Measurements from ENCODE around the gene SEMA5A. TPM values are rescaled to one million over a fixed set of nuclear protein-coding genes. Genes with fewer than 3 reads are reported as not detected.

SEMA5A gene
- total and polyA plus RNA-seq, 2 of the 8 experiments (the other 6 are each of a cell fraction or from before 2014, with no cell fraction given): 5.3 to 8.9 TPM

- TF ChIP-seq ATF3 (IDR thresholded peaks at IDR 0.05; ENCODE audit: insufficient read depth, low read depth, low read length) (no peak), KDM1A (IDR thresholded peaks at IDR 0.05; ENCODE audit: borderline replicate concordance, low read length) (no peak), SP4 (IDR thresholded peaks at IDR 0.05; ENCODE audit: low read length) (no peak), CHD1 (IDR thresholded peaks at IDR 0.05; ENCODE audit: low read depth, low read length) (no peak)
- no peak overlapping the region for H3K18ac ChIP-seq (ENCODE audit: extremely low read depth, low read length)
- no peaks in the 10 kb centered on the region for H3K9me3 ChIP-seq (ENCODE audit: insufficient read depth in 2 of 2, low read depth in 1 of 2, low read length in 1 of 2)
- no peak overlapping the region for H2BK15ac ChIP-seq (ENCODE audit: low read length)
- ChIA-PET CTCF (ENCODE audit: partially characterized antibody) (interaction anchor here (1.5 kb wide), 1 partner anchor 18 kb away, joined by 3 read pairs; no protein-coding TSS in a partner anchor), POLR2A (ENCODE audit: partially characterized antibody) (no interaction called here)
- H3K56ac ChIP-seq (replicated peaks; ENCODE audit: insufficient read length, low read depth, low read length): no peak overlapping the region
- no peak overlapping the region for H3K4me3 ChIP-seq (ENCODE audit: extremely low read depth in 1 of 4, insufficient read depth in 2 of 4, low read depth in 3 of 4, low read length in 4 of 4)
- H2AFZ ChIP-seq (ENCODE audit: low read length): no peak overlapping the region
- no peaks in the 10 kb centered on the region for H3K23me2 ChIP-seq (ENCODE audit: low read depth, low read length)
- no peak overlapping the region for H2BK120ac ChIP-seq (replicated peaks; ENCODE audit: low read depth, low read length)
- no peaks in the 10 kb centered on the region for H3K4me1 ChIP-seq (replicated peaks in 1 of 4; ENCODE audit: control insufficient read depth in 3 of 4, insufficient read depth in 4 of 4, low read length in 3 of 4)
- H3K4ac ChIP-seq (replicated peaks; ENCODE audit: insufficient read length, low read depth, low read length): no peak overlapping the region
- WGBS, 2 experiments (ENCODE audit: extremely low coverage in 1 of 2, insufficient coverage in 1 of 2, insufficient read length in 1 of 2, insufficient replicate concordance in 2 of 2, low coverage in 1 of 2, low lambda C conversion rate in 2 of 2, missing lambda C conversion rate in 1 of 2): 88% methylated on average over 2 of the region's 2 CpGs; no CpG with 5 or more reads in 1 of the 2 experiments
- no peaks in the 10 kb centered on the region for H3K36me3 ChIP-seq (ENCODE audit: control insufficient read depth in 2 of 4, insufficient read depth in 4 of 4, low read length in 3 of 4)
- H2BK5ac ChIP-seq (ENCODE audit: low read depth, low read length): no peak overlapping the region
- no peak overlapping the region for H4K91ac ChIP-seq (replicated peaks; ENCODE audit: insufficient read length, low read length)
- no peak overlapping the region for H3K9ac ChIP-seq (replicated peaks in 1 of 4; ENCODE audit: extremely low read depth in 1 of 4, low read depth in 3 of 4, low read length in 3 of 4)
- no peaks in the 10 kb centered on the region for H4K20me1 ChIP-seq (replicated peaks in 1 of 2; ENCODE audit: control insufficient read depth in 1 of 2, insufficient read depth in 2 of 2, low read length in 2 of 2)
- H3K27ac ChIP-seq (ENCODE audit: low read depth, low read length): no peak overlapping the region
- no peak overlapping the region for H4K8ac ChIP-seq (ENCODE audit: extremely low read depth, insufficient read depth, low read length)
- no peak overlapping the region for H2AK5ac ChIP-seq (ENCODE audit: low read depth, low read length)
- no peak overlapping the region for H3K23ac ChIP-seq (ENCODE audit: insufficient read length)
- FAIRE-seq: no peak
- H3K79me2 ChIP-seq (ENCODE audit: control insufficient read depth in 1 of 2, insufficient read depth in 2 of 2, low read length in 2 of 2): no peaks in the 10 kb centered on the region
- no peak overlapping the region for H2BK12ac ChIP-seq (ENCODE audit: low read depth, low read length)
- H3K79me1 ChIP-seq (ENCODE audit: low read depth, low read length): no peaks in the 10 kb centered on the region
- no peak for DNase-seq (ENCODE audit: low read depth in 1 of 2, low spot score in 2 of 2)
- H2BK20ac ChIP-seq (ENCODE audit: low read length): no peak overlapping the region
- H3K4me2 ChIP-seq (ENCODE audit: insufficient read depth in 1 of 2, low read depth in 2 of 2, low read length in 2 of 2): no peak overlapping the region
- no peak overlapping the region for H3K14ac ChIP-seq (ENCODE audit: insufficient read length)
- no peaks in the 10 kb centered on the region for H3K27me3 ChIP-seq (replicated peaks in 1 of 4; ENCODE audit: control insufficient read depth in 3 of 4, extremely low read depth in 1 of 4, insufficient read depth in 3 of 4, low read length in 3 of 4)
- H4K5ac ChIP-seq (ENCODE audit: insufficient read length, low read depth, low read length): no peak overlapping the region
Measured at GRCh38 chr5:9582406-9582805, 36.5 kb upstream of the SEMA5A start.

Data from H1 (cell line).